ENCODE measurements around the gene TTLL10.
"Not testable (repeated sequence)": the region's sequence is repeated elsewhere in the genome, so short reads cannot be mapped to it uniquely, and the experiment has no call there.

GRCh38 chr1:1153215-1153614 lies 20.5 kb upstream of the TTLL10 start:
- TF ChIP-seq, protein P1, sequence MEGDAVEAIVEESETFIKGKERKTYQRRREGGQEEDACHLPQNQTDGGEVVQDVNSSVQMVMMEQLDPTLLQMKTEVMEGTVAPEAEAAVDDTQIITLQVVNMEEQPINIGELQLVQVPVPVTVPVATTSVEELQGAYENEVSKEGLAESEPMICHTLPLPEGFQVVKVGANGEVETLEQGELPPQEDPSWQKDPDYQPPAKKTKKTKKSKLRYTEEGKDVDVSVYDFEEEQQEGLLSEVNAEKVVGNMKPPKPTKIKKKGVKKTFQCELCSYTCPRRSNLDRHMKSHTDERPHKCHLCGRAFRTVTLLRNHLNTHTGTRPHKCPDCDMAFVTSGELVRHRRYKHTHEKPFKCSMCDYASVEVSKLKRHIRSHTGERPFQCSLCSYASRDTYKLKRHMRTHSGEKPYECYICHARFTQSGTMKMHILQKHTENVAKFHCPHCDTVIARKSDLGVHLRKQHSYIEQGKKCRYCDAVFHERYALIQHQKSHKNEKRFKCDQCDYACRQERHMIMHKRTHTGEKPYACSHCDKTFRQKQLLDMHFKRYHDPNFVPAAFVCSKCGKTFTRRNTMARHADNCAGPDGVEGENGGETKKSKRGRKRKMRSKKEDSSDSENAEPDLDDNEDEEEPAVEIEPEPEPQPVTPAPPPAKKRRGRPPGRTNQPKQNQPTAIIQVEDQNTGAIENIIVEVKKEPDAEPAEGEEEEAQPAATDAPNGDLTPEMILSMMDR (IDR thresholded peaks at IDR 0.05; ENCODE audit: low read depth, low read length), result not testable (repeated sequence)
- TF ChIP-seq POLR2A (IDR thresholded peaks at IDR 0.05; ENCODE audit: extremely low read depth, insufficient read length); MAX (IDR thresholded peaks at IDR 0.05; ENCODE audit: low read depth, low read length); MYC (IDR thresholded peaks at IDR 0.05; ENCODE audit: low read depth, low read length): not testable (repeated sequence)
